Muscle of leg (tissue), 11 donors: Measurements from ENCODE around the gene DNM1L. TPM values are rescaled to one million over a fixed set of nuclear protein-coding genes. Genes with fewer than 3 reads are reported as not detected.
"Not testable (repeated sequence)": the region's sequence is repeated elsewhere in the genome, so short reads cannot be mapped to it uniquely, and the experiment has no call there.

Experiments
- DNase-seq: peaks from one replicate; pipeline ENCODE4 v3.0.0; 2013
- H3K27ac ChIP-seq: one replicate; pipeline ENCODE4 v1.5.1; 2013; ENCODE audit warnings: mild to moderate bottlenecking, low read length, control low read depth
- H3K27me3 ChIP-seq: one replicate; pipeline ENCODE4 v1.6.1; 2013; ENCODE audit warnings: low read length; ENCODE audit not compliant: control insufficient read depth, insufficient read depth
- H3K36me3 ChIP-seq: one replicate; pipeline ENCODE4 v1.6.1; 2013; ENCODE audit warnings: low read length; ENCODE audit not compliant: control insufficient read depth, insufficient read depth
- H3K4me1 ChIP-seq: one replicate; pipeline ENCODE4 v1.6.1; 2013; ENCODE audit warnings: low read length; ENCODE audit not compliant: control insufficient read depth, insufficient read depth
- H3K4me3 ChIP-seq: one replicate; pipeline ENCODE4 v1.5.1; 2013; ENCODE audit warnings: low read length, control low read depth
- H3K9me3 ChIP-seq: replicated peaks from 2 replicates; pipeline ENCODE4 v1.6.1; 2013; ENCODE audit warnings: low read depth, low read length; ENCODE audit not compliant: control insufficient read depth
- WGBS: methylation state at CpG from one replicate; pipeline ENCODE4 v1.1.5; 2013; ENCODE audit warnings: missing lambda C conversion rate; ENCODE audit not compliant: insufficient coverage; 5-methylcytosine and 5-hydroxymethylcytosine counted together
- polyA plus RNA-seq, 8 donors: library from polyadenylated mRNA; unstranded; fragments of 120-200 nt; gene quantifications; one replicate each; pipeline versions ENCODE4 v1.2.1 to v1.2.3, GENCODE V29; 2013; ENCODE audit warnings: inconsistent platforms in 1 of 8, low replicate concordance in 1 of 8; ENCODE audit not compliant: insufficient read length in 8 of 8, insufficient read depth in 1 of 8
- total RNA-seq: library from RNA; stranded (reverse); fragments of 120-200 nt; gene quantifications from one replicate; pipeline ENCODE4 v1.2.4, GENCODE V29; 2013

DNM1L gene
- total and polyA plus RNA-seq, 9 donors: 55.5 to 89.4 (median 63.3) TPM

GRCh38 chr12:32714772-32715171 is 35.7 kb downstream of the DNM1L start:
- H3K9me3 ChIP-seq: no peaks in the 10 kb centered on the region
- no peak overlapping the region for H3K4me3 ChIP-seq
- no peak for DNase-seq
- WGBS: 80% methylated on average over 1 of the region's 4 CpGs
- H3K36me3 ChIP-seq: peaks cover 21% of the 10 kb centered on the region
- no peaks in the 10 kb centered on the region for H3K27me3 ChIP-seq
- no peak overlapping the region for H3K27ac ChIP-seq
- H3K4me1 ChIP-seq: no peaks in the 10 kb centered on the region

GRCh38 chr12:32718926-32719325 is 39.8 kb downstream of the DNM1L start:
- peaks cover 11% of the 10 kb centered on the region for H3K36me3 ChIP-seq
- WGBS: no CpG with 5 or more reads among the region's 2 CpGs
- no peaks in the 10 kb centered on the region for H3K4me1 ChIP-seq
- no peak overlapping the region for H3K4me3 ChIP-seq
- no peaks in the 10 kb centered on the region for H3K27me3 ChIP-seq
- H3K27ac ChIP-seq: no peak overlapping the region
- no peak for DNase-seq
- no peaks in the 10 kb centered on the region for H3K9me3 ChIP-seq

GRCh38 chr12:32725308-32725707 is 46.2 kb downstream of the DNM1L start:
- 100% methylated on average over 2 of the region's 3 CpGs for WGBS
- H3K27me3 ChIP-seq, H3K4me1 ChIP-seq, DNase-seq, H3K4me3 ChIP-seq, H3K27ac ChIP-seq, H3K9me3 ChIP-seq: not testable (repeated sequence)
- H3K36me3 ChIP-seq: peaks cover 19% of the 10 kb centered on the region

GRCh38 chr12:32726286-32726685 is 47.2 kb downstream of the DNM1L start:
- no peaks in the 10 kb centered on the region for H3K9me3 ChIP-seq
- H3K36me3 ChIP-seq: peaks cover 23% of the 10 kb centered on the region
- no peak for DNase-seq
- no peak overlapping the region for H3K27ac ChIP-seq
- no peaks in the 10 kb centered on the region for H3K4me1 ChIP-seq
- WGBS: 91% methylated on average over 1 of the region's 2 CpGs
- no peaks in the 10 kb centered on the region for H3K27me3 ChIP-seq
- H3K4me3 ChIP-seq: no peak overlapping the region

GRCh38 chr12:32727237-32727636 is 48.1 kb downstream of the DNM1L start:
- Histone ChIP-seq H3K4me1 (no peaks in the 10 kb centered on the region), H3K27ac (no peak overlapping the region), H3K4me3 (no peak overlapping the region), H3K27me3 (no peaks in the 10 kb centered on the region), H3K36me3 (peaks cover 19% of the 10 kb centered on the region), H3K9me3 (no peaks in the 10 kb centered on the region)
- 100% methylated on average over 1 of the region's 3 CpGs for WGBS
- DNase-seq: no peak

- no peaks in the 10 kb centered on the region for H3K9me3 ChIP-seq
- H3K27me3 ChIP-seq: no peaks in the 10 kb centered on the region
- no peak overlapping the region for H3K27ac ChIP-seq
- no peak overlapping the region for H3K4me3 ChIP-seq
- DNase-seq: no peak
- WGBS: no CpG with 5 or more reads among the region's 1 CpG
- H3K36me3 ChIP-seq: peaks cover 28% of the 10 kb centered on the region
- no peaks in the 10 kb centered on the region for H3K4me1 ChIP-seq
Measured at GRCh38 chr12:32734952-32735351, 55.9 kb downstream of the DNM1L start.

- 80% methylated on average over 1 of the region's 3 CpGs for WGBS
- DNase-seq: no peak
- H3K4me3 ChIP-seq: no peak overlapping the region
- no peak overlapping the region for H3K27ac ChIP-seq
- H3K27me3 ChIP-seq: no peaks in the 10 kb centered on the region
- H3K9me3 ChIP-seq: no peaks in the 10 kb centered on the region
- H3K4me1 ChIP-seq: no peaks in the 10 kb centered on the region
- H3K36me3 ChIP-seq: peaks cover 27% of the 10 kb centered on the region
Measured at GRCh38 chr12:32736445-32736844, 57.3 kb downstream of the DNM1L start.

- no CpG with 5 or more reads among the region's 2 CpGs for WGBS
- Histone ChIP-seq H3K27me3 (no peaks in the 10 kb centered on the region), H3K36me3 (peaks cover 29% of the 10 kb centered on the region), H3K4me3 (no peak overlapping the region), H3K4me1 (no peaks in the 10 kb centered on the region), H3K9me3 (no peaks in the 10 kb centered on the region), H3K27ac (no peak overlapping the region)
- no peak for DNase-seq
Measured at GRCh38 chr12:32737715-32738114, 58.6 kb downstream of the DNM1L start.

GRCh38 chr12:32739279-32739678 is 60.2 kb downstream of the DNM1L start:
- Histone ChIP-seq H3K27ac (no peak overlapping the region), H3K36me3 (peaks cover 33% of the 10 kb centered on the region), H3K4me1 (no peaks in the 10 kb centered on the region), H3K9me3 (no peaks in the 10 kb centered on the region), H3K27me3 (no peaks in the 10 kb centered on the region), H3K4me3 (no peak overlapping the region)
- no CpG with 5 or more reads among the region's 2 CpGs for WGBS
- DNase-seq: no peak

GRCh38 chr12:32742133-32742532 is 63.0 kb downstream of the DNM1L start:
- WGBS: 98% methylated on average over 7 of the region's 10 CpGs
- DNase-seq: no peak
- Histone ChIP-seq H3K27me3 (no peaks in the 10 kb centered on the region), H3K27ac (no peak overlapping the region), H3K9me3 (no peaks in the 10 kb centered on the region), H3K36me3 (peaks cover 34% of the 10 kb centered on the region), H3K4me1 (no peaks in the 10 kb centered on the region), H3K4me3 (no peak overlapping the region)

GRCh38 chr12:32743264-32743663 is 64.2 kb downstream of the DNM1L start:
- peaks cover 45% of the 10 kb centered on the region for H3K36me3 ChIP-seq
- no CpG with 5 or more reads among the region's 2 CpGs for WGBS
- H3K27ac ChIP-seq: no peak overlapping the region
- H3K4me3 ChIP-seq: no peak overlapping the region
- H3K9me3 ChIP-seq: no peaks in the 10 kb centered on the region
- no peak for DNase-seq
- no peaks in the 10 kb centered on the region for H3K4me1 ChIP-seq
- no peaks in the 10 kb centered on the region for H3K27me3 ChIP-seq
